ENCODE results near the gene MGST2. TPM values are rescaled to one million over a fixed set of nuclear protein-coding genes. Genes with fewer than 3 reads are reported as not detected.

The MGST2 gene
- total and polyA plus RNA-seq, 4 donors = 69.6 to 170 (median 90.7) TPM

GRCh38 chr4:139719381-139720101 lies 53.9 kb downstream of the MGST2 start:
- peaks cover 1 to 18% (median 14%) of the 10 kb centered on the region in 4 donors for H3K36me3 ChIP-seq (ENCODE audit: control insufficient read depth in 4 of 4, insufficient read depth in 3 of 4, low read depth in 1 of 4, low read length in 3 of 4)
- no peak for DNase-seq (ENCODE audit: low spot score)
- H3K4me1 ChIP-seq (ENCODE audit: control insufficient read depth in 4 of 4, insufficient read depth in 4 of 4, low read length in 3 of 4) = no peaks in the 10 kb centered on the region
- TF ChIP-seq, protein P1, sequence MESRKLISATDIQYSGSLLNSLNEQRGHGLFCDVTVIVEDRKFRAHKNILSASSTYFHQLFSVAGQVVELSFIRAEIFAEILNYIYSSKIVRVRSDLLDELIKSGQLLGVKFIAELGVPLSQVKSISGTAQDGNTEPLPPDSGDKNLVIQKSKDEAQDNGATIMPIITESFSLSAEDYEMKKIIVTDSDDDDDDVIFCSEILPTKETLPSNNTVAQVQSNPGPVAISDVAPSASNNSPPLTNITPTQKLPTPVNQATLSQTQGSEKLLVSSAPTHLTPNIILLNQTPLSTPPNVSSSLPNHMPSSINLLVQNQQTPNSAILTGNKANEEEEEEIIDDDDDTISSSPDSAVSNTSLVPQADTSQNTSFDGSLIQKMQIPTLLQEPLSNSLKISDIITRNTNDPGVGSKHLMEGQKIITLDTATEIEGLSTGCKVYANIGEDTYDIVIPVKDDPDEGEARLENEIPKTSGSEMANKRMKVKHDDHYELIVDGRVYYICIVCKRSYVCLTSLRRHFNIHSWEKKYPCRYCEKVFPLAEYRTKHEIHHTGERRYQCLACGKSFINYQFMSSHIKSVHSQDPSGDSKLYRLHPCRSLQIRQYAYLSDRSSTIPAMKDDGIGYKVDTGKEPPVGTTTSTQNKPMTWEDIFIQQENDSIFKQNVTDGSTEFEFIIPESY (IDR thresholded peaks at IDR 0.05) = no peak
- TF ChIP-seq SP1 (IDR thresholded peaks at IDR 0.05) (no peak), JUND (IDR thresholded peaks at IDR 0.05) (no peak), ATF3 (IDR thresholded peaks at IDR 0.05) (no peak), RAD21 (IDR thresholded peaks at IDR 0.05) (no peak), YY1 (IDR thresholded peaks at IDR 0.05) (no peak), HNF4A (conservative IDR thresholded peaks at IDR 0.05) (no peak), NR2F2 (IDR thresholded peaks at IDR 0.05) (no peak), RXRA (IDR thresholded peaks at IDR 0.05) (no peak), MAX (IDR thresholded peaks at IDR 0.05) (no peak), FOXA1 (IDR thresholded peaks at IDR 0.05) (no peak), TAF1 (conservative IDR thresholded peaks at IDR 0.05) (no peak), HNF4G (IDR thresholded peaks at IDR 0.05) (no peak), GABPA (IDR thresholded peaks at IDR 0.05 in 1 of 2, conservative IDR thresholded peaks at IDR 0.05 in 1 of 2) (no peak), FOXA2 (IDR thresholded peaks at IDR 0.05) (no peak), EGR1 (IDR thresholded peaks at IDR 0.05; ENCODE audit: low read depth in 2 of 2) (no peak)
- TF ChIP-seq, protein P2, sequence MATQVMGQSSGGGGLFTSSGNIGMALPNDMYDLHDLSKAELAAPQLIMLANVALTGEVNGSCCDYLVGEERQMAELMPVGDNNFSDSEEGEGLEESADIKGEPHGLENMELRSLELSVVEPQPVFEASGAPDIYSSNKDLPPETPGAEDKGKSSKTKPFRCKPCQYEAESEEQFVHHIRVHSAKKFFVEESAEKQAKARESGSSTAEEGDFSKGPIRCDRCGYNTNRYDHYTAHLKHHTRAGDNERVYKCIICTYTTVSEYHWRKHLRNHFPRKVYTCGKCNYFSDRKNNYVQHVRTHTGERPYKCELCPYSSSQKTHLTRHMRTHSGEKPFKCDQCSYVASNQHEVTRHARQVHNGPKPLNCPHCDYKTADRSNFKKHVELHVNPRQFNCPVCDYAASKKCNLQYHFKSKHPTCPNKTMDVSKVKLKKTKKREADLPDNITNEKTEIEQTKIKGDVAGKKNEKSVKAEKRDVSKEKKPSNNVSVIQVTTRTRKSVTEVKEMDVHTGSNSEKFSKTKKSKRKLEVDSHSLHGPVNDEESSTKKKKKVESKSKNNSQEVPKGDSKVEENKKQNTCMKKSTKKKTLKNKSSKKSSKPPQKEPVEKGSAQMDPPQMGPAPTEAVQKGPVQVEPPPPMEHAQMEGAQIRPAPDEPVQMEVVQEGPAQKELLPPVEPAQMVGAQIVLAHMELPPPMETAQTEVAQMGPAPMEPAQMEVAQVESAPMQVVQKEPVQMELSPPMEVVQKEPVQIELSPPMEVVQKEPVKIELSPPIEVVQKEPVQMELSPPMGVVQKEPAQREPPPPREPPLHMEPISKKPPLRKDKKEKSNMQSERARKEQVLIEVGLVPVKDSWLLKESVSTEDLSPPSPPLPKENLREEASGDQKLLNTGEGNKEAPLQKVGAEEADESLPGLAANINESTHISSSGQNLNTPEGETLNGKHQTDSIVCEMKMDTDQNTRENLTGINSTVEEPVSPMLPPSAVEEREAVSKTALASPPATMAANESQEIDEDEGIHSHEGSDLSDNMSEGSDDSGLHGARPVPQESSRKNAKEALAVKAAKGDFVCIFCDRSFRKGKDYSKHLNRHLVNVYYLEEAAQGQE (IDR thresholded peaks at IDR 0.05) = no peak
- TF ChIP-seq, protein P3, sequence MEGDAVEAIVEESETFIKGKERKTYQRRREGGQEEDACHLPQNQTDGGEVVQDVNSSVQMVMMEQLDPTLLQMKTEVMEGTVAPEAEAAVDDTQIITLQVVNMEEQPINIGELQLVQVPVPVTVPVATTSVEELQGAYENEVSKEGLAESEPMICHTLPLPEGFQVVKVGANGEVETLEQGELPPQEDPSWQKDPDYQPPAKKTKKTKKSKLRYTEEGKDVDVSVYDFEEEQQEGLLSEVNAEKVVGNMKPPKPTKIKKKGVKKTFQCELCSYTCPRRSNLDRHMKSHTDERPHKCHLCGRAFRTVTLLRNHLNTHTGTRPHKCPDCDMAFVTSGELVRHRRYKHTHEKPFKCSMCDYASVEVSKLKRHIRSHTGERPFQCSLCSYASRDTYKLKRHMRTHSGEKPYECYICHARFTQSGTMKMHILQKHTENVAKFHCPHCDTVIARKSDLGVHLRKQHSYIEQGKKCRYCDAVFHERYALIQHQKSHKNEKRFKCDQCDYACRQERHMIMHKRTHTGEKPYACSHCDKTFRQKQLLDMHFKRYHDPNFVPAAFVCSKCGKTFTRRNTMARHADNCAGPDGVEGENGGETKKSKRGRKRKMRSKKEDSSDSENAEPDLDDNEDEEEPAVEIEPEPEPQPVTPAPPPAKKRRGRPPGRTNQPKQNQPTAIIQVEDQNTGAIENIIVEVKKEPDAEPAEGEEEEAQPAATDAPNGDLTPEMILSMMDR (IDR thresholded peaks at IDR 0.05; ENCODE audit: low read depth, low read length, missing input control) = no peak
- H3K27me3 ChIP-seq (ENCODE audit: control insufficient read depth in 4 of 4, insufficient read depth in 4 of 4, low read length in 3 of 4) = no peaks in the 10 kb centered on the region
- H3K9ac ChIP-seq (ENCODE audit: low read depth in 1 of 2, low read length in 2 of 2) = no peak overlapping the region
- H3K9me3 ChIP-seq (ENCODE audit: control insufficient read depth in 4 of 4, low read length in 3 of 4) = no peaks in the 10 kb centered on the region
- WGBS = 96% methylated on average over 16 of the region's 16 CpGs
- no peak overlapping the region for H3K27ac ChIP-seq (ENCODE audit: low read depth in 1 of 2, low read length in 2 of 2)
- H3K4me3 ChIP-seq (ENCODE audit: low read depth in 1 of 3, low read length in 3 of 3) = no peak overlapping the region
